ENCODE data around the gene PET117. TPM values are rescaled to one million over a fixed set of nuclear protein-coding genes. Genes with fewer than 3 reads are reported as not detected.

PET117 gene
- total RNA-seq, 2 donors from 2014 or later: 9.1 to 13.2 TPM

DNA sequence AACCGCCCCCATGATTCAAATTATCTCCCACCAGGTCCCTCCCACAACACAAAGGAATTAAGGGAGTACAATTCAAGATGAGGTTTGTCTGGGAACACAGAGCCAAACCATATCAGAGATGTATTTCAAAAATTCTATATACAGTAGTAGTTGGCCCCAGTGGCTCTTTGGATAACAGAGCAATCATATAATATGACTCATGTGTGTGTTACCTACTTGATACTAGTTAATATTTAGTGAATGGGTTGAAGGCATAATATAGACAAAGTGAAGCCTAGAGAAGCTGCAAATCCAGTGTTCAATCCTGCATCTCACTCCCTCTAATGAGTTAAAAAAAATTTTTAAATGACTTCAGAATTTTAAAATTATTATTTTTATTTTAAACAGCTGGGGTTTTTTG is 43.2 kb downstream of the PET117 start:
- WGBS, 2 donors: 39 to 93% methylated on average over 1 of the region's 1 CpG
- no peak overlapping the region for H3K4me3 ChIP-seq
- TF ChIP-seq POLR2A (IDR thresholded peaks at IDR 0.05): no peak
- TF ChIP-seq, protein P1, sequence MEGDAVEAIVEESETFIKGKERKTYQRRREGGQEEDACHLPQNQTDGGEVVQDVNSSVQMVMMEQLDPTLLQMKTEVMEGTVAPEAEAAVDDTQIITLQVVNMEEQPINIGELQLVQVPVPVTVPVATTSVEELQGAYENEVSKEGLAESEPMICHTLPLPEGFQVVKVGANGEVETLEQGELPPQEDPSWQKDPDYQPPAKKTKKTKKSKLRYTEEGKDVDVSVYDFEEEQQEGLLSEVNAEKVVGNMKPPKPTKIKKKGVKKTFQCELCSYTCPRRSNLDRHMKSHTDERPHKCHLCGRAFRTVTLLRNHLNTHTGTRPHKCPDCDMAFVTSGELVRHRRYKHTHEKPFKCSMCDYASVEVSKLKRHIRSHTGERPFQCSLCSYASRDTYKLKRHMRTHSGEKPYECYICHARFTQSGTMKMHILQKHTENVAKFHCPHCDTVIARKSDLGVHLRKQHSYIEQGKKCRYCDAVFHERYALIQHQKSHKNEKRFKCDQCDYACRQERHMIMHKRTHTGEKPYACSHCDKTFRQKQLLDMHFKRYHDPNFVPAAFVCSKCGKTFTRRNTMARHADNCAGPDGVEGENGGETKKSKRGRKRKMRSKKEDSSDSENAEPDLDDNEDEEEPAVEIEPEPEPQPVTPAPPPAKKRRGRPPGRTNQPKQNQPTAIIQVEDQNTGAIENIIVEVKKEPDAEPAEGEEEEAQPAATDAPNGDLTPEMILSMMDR (IDR thresholded peaks at IDR 0.05): no peak
- DNase-seq: no peak
- H3K27ac ChIP-seq: no peak overlapping the region
- no peaks in the 10 kb centered on the region for H3K4me1 ChIP-seq
- intact Hi-C loops (cut with DNase I): no loop called here
- H3K9me3 ChIP-seq: peaks cover 0 to 9% (median 0%) of the 10 kb centered on the region in 3 donors
- no peak for ATAC-seq
- no peaks in the 10 kb centered on the region for H3K27me3 ChIP-seq
- H3K36me3 ChIP-seq (replicated peaks in 1 of 2; ENCODE audit: insufficient read depth in 1 of 2, low read depth in 2 of 2): peaks cover 0 to 16% of the 10 kb centered on the region in 2 donors

DNA sequence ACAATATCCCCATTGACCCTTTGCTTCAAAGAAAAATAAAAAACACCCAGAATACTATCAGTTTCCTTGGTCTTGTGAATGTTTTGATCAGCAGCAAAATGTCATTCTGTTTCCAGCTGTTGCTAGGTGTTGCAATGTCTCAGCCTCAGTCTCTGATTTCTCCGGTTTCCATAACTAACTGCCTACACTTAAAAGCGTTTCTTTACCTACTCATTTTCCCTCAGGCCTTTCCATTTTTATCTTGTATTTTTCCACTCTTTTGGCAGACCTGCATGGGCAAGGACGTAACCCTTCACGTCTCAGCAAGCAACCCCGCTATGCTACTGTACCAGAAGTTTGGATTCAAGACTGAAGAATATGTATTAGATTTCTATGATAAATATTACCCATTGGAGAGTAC is 49.4 kb downstream of the PET117 start:
- ATAC-seq (no peak), DNase-seq (no peak)
- Histone ChIP-seq H3K4me1 (no peaks in the 10 kb centered on the region), H3K4me3 (no peak overlapping the region), H3K9me3 (no peaks in the 10 kb centered on the region), H3K27me3 (no peaks in the 10 kb centered on the region), H3K36me3 (replicated peaks in 1 of 2; ENCODE audit: insufficient read depth in 1 of 2, low read depth in 2 of 2) (peaks cover 0 to 22% of the 10 kb centered on the region in 2 donors), H3K27ac (no peak overlapping the region)
- intact Hi-C loops (cut with DNase I): no loop called here
- WGBS, 2 donors: 87 to 90% methylated on average over 5 of the region's 5 CpGs
- no peak for TF ChIP-seq POLR2A (IDR thresholded peaks at IDR 0.05)
- TF ChIP-seq, protein P1 (IDR thresholded peaks at IDR 0.05): no peak

DNA sequence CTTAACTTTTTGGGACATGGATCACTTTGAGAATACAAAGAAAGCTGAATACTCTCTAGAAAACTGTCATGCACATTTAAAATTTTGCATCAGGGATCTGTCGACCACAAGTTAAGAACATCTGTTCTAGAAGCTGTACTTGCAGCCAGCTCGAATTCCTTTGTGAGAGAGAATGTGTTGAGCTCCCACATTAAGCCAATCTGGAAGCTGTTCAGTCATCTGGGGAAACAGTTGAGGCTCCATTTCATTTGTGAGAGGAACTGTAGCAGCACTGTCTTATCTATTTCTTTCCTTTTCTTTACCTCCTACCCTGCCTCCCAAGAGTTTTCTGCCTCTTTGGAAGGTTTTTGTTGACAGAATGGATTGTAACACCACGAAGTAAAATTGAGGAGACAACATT is 50.8 kb downstream of the PET117 start:
- DNase-seq: no peak
- Histone ChIP-seq H3K4me3 (no peak overlapping the region), H3K27ac (no peak overlapping the region), H3K36me3 (replicated peaks in 1 of 2; ENCODE audit: insufficient read depth in 1 of 2, low read depth in 2 of 2) (peaks cover 0 to 17% of the 10 kb centered on the region in 2 donors), H3K4me1 (no peaks in the 10 kb centered on the region), H3K27me3 (no peaks in the 10 kb centered on the region), H3K9me3 (no peaks in the 10 kb centered on the region)
- intact Hi-C loops (cut with DNase I): no loop called here
- WGBS, 2 donors: 57 to 60% methylated on average over 3 of the region's 3 CpGs
- ATAC-seq: no peak
- no peak for TF ChIP-seq POLR2A (IDR thresholded peaks at IDR 0.05)
- TF ChIP-seq, protein P1 (IDR thresholded peaks at IDR 0.05): no peak

DNA sequence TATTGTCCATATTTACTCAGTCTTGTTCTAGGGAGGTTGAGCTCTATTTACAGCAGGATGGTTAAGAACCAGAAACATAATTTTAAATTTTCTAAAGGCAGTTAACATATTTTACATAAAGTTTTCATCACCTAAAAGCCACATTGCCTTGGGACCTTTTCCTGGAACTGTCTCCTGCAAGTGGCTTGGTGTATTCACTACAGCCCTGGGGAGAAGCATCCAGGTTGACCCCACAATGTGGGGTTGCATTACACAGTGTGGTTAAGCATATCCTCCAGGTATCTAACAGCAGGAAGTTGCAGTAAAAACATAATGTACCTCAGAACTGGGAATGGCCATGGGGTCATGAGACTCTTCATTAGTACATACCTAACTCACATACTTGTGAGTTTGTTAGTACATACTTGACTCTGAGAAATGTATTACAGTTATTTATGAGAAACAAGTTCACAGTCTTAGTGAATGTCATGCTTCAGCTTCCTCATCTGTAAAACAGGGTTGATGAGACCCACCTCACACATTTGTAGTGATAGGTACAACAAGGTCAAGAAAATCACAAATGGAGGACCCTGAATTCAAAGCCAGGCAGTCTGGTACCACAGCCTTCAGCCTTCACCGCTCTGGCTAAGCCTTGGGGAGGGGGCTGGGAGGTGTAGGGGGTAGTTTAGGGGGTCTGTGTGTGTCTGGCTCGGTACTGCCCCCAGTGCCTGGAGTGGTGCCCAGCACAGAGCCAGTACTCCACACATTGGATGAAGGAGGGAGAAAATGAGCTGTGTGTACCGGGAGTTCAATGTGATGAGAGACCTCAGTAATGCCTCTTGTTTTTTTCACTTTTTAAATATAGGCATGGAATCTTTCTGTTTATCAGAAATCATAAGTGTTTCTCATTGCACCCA is 52.9 kb downstream of the PET117 start:
- Histone ChIP-seq H3K27me3 (no peaks in the 10 kb centered on the region), H3K4me1 (no peaks in the 10 kb centered on the region), H3K27ac (no peak overlapping the region), H3K9me3 (no peaks in the 10 kb centered on the region), H3K36me3 (replicated peaks in 1 of 2; ENCODE audit: insufficient read depth in 1 of 2, low read depth in 2 of 2) (peaks cover 0 to 8% of the 10 kb centered on the region in 2 donors), H3K4me3 (no peak overlapping the region)
- ATAC-seq (no peak), DNase-seq (no peak)
- intact Hi-C loops (cut with DNase I): no loop called here
- WGBS, 2 donors: 81 to 84% methylated on average over 3 of the region's 3 CpGs
- TF ChIP-seq, protein P1 (IDR thresholded peaks at IDR 0.05): no peak
- no peak for TF ChIP-seq POLR2A (IDR thresholded peaks at IDR 0.05)
